ENCODE measurements around the gene RPA3.

Gene RPA3

GRCh38 chr7:7709291-7709690, 9.1 kb downstream of the RPA3 start:
- H3K4me3 Mint-ChIP-seq = no peak overlapping the region
- peaks cover 2% of the 10 kb centered on the region for H3K36me3 Mint-ChIP-seq (ENCODE audit: low read depth)
- DNase-seq (ENCODE audit: low spot score) = no peak
- H3K27ac Mint-ChIP-seq = no peak overlapping the region
- no peaks in the 10 kb centered on the region for H3K27me3 Mint-ChIP-seq (ENCODE audit: low read depth)
- peaks cover 10% of the 10 kb centered on the region for H3K4me1 Mint-ChIP-seq (ENCODE audit: low read depth)
- H3K9me3 Mint-ChIP-seq = no peaks in the 10 kb centered on the region

GRCh38 chr7:7707806-7708205, 10.6 kb downstream of the RPA3 start:
- H3K36me3 Mint-ChIP-seq (ENCODE audit: low read depth) = no peaks in the 10 kb centered on the region
- DNase-seq (ENCODE audit: low spot score) = no peak
- no peak overlapping the region for H3K4me3 Mint-ChIP-seq
- no peaks in the 10 kb centered on the region for H3K27me3 Mint-ChIP-seq (ENCODE audit: low read depth)
- peaks cover 7% of the 10 kb centered on the region for H3K4me1 Mint-ChIP-seq (ENCODE audit: low read depth)
- H3K27ac Mint-ChIP-seq = no peak overlapping the region
- no peaks in the 10 kb centered on the region for H3K9me3 Mint-ChIP-seq

GRCh38 chr7:7707246-7707645, 11.2 kb downstream of the RPA3 start:
- Mint-ChIP-seq H3K27me3 (ENCODE audit: low read depth) (no peaks in the 10 kb centered on the region), H3K4me3 (no peak overlapping the region), H3K9me3 (no peaks in the 10 kb centered on the region), H3K27ac (no peak overlapping the region), H3K36me3 (ENCODE audit: low read depth) (no peaks in the 10 kb centered on the region), H3K4me1 (ENCODE audit: low read depth) (peaks cover 5% of the 10 kb centered on the region)
- no peak for DNase-seq (ENCODE audit: low spot score)

GRCh38 chr7:7706556-7707172, 11.7 kb downstream of the RPA3 start:
- H3K9me3 Mint-ChIP-seq = no peaks in the 10 kb centered on the region
- peaks cover 5% of the 10 kb centered on the region for H3K4me1 Mint-ChIP-seq (ENCODE audit: low read depth)
- DNase-seq (ENCODE audit: low spot score) = no peak
- H3K4me3 Mint-ChIP-seq = no peak overlapping the region
- H3K27me3 Mint-ChIP-seq (ENCODE audit: low read depth) = no peaks in the 10 kb centered on the region
- H3K27ac Mint-ChIP-seq = no peak overlapping the region
- H3K36me3 Mint-ChIP-seq (ENCODE audit: low read depth) = no peaks in the 10 kb centered on the region

GRCh38 chr7:7706101-7706511, 12.3 kb downstream of the RPA3 start:
- Mint-ChIP-seq H3K4me3 (no peak overlapping the region), H3K9me3 (no peaks in the 10 kb centered on the region), H3K27ac (no peak overlapping the region), H3K36me3 (ENCODE audit: low read depth) (no peaks in the 10 kb centered on the region), H3K4me1 (ENCODE audit: low read depth) (peaks cover 5% of the 10 kb centered on the region), H3K27me3 (ENCODE audit: low read depth) (no peaks in the 10 kb centered on the region)
- DNase-seq (ENCODE audit: low spot score) = no peak

- no peak overlapping the region for H3K27ac Mint-ChIP-seq
Observed at GRCh38 chr7:7705318-7705717, 13.1 kb downstream of the RPA3 start.

GRCh38 chr7:7704867-7705266, 13.5 kb downstream of the RPA3 start:
- no peak for DNase-seq (ENCODE audit: low spot score)
- no peak overlapping the region for H3K27ac Mint-ChIP-seq
- peaks cover 6% of the 10 kb centered on the region for H3K4me1 Mint-ChIP-seq (ENCODE audit: low read depth)
- H3K36me3 Mint-ChIP-seq (ENCODE audit: low read depth) = no peaks in the 10 kb centered on the region
- no peaks in the 10 kb centered on the region for H3K9me3 Mint-ChIP-seq
- no peaks in the 10 kb centered on the region for H3K27me3 Mint-ChIP-seq (ENCODE audit: low read depth)
- H3K4me3 Mint-ChIP-seq = no peak overlapping the region

More at GRCh38 chr7:7705318-7705717, 13.1 kb downstream of the RPA3 start:
- Mint-ChIP-seq H3K27me3 (ENCODE audit: low read depth) (no peaks in the 10 kb centered on the region), H3K36me3 (ENCODE audit: low read depth) (no peaks in the 10 kb centered on the region), H3K9me3 (no peaks in the 10 kb centered on the region), H3K4me3 (no peak overlapping the region), H3K4me1 (ENCODE audit: low read depth) (peaks cover 5% of the 10 kb centered on the region)
- no peak for DNase-seq (ENCODE audit: low spot score)

- H3K27ac Mint-ChIP-seq = no peak overlapping the region
- H3K4me1 Mint-ChIP-seq (ENCODE audit: low read depth) = peaks cover 8% of the 10 kb centered on the region
- H3K9me3 Mint-ChIP-seq = no peaks in the 10 kb centered on the region
- H3K36me3 Mint-ChIP-seq (ENCODE audit: low read depth) = no peaks in the 10 kb centered on the region
- no peaks in the 10 kb centered on the region for H3K27me3 Mint-ChIP-seq (ENCODE audit: low read depth)
- no peak overlapping the region for H3K4me3 Mint-ChIP-seq
- no peak for DNase-seq (ENCODE audit: low spot score)
Observed at GRCh38 chr7:7703427-7703826, 15.0 kb downstream of the RPA3 start.

GRCh38 chr7:7702826-7703225, 15.6 kb downstream of the RPA3 start:
- DNase-seq (ENCODE audit: low spot score) = no peak
- H3K36me3 Mint-ChIP-seq (ENCODE audit: low read depth) = no peaks in the 10 kb centered on the region
- no peak overlapping the region for H3K27ac Mint-ChIP-seq
- no peak overlapping the region for H3K4me3 Mint-ChIP-seq
- no peaks in the 10 kb centered on the region for H3K27me3 Mint-ChIP-seq (ENCODE audit: low read depth)
- peaks cover 10% of the 10 kb centered on the region for H3K4me1 Mint-ChIP-seq (ENCODE audit: low read depth)
- no peaks in the 10 kb centered on the region for H3K9me3 Mint-ChIP-seq

GRCh38 chr7:7701527-7701926, 16.9 kb downstream of the RPA3 start:
- peaks cover 10% of the 10 kb centered on the region for H3K4me1 Mint-ChIP-seq (ENCODE audit: low read depth)
- DNase-seq (ENCODE audit: low spot score) = no peak
- no peaks in the 10 kb centered on the region for H3K9me3 Mint-ChIP-seq
- no peak overlapping the region for H3K27ac Mint-ChIP-seq
- no peaks in the 10 kb centered on the region for H3K27me3 Mint-ChIP-seq (ENCODE audit: low read depth)
- H3K36me3 Mint-ChIP-seq (ENCODE audit: low read depth) = peaks cover 1% of the 10 kb centered on the region
- no peak overlapping the region for H3K4me3 Mint-ChIP-seq

GRCh38 chr7:7699970-7700369, 18.4 kb downstream of the RPA3 start:
- peaks cover 8% of the 10 kb centered on the region for H3K4me1 Mint-ChIP-seq (ENCODE audit: low read depth)
- H3K27me3 Mint-ChIP-seq (ENCODE audit: low read depth) = no peaks in the 10 kb centered on the region
- H3K9me3 Mint-ChIP-seq = no peaks in the 10 kb centered on the region
- DNase-seq (ENCODE audit: low spot score) = no peak
- H3K36me3 Mint-ChIP-seq (ENCODE audit: low read depth) = peaks cover 1% of the 10 kb centered on the region
- no peak overlapping the region for H3K4me3 Mint-ChIP-seq
- H3K27ac Mint-ChIP-seq = no peak overlapping the region

- no peak for DNase-seq (ENCODE audit: low spot score)
Observed at GRCh38 chr7:7699380-7699779, 19.0 kb downstream of the RPA3 start.

GRCh38 chr7:7698930-7699329, 19.5 kb downstream of the RPA3 start:
- Mint-ChIP-seq H3K9me3 (no peaks in the 10 kb centered on the region), H3K36me3 (ENCODE audit: low read depth) (peaks cover 1% of the 10 kb centered on the region), H3K27ac (no peak overlapping the region), H3K4me1 (ENCODE audit: low read depth) (peaks cover 8% of the 10 kb centered on the region), H3K27me3 (ENCODE audit: low read depth) (no peaks in the 10 kb centered on the region), H3K4me3 (no peak overlapping the region)
- no peak for DNase-seq (ENCODE audit: low spot score)

More at GRCh38 chr7:7699380-7699779, 19.0 kb downstream of the RPA3 start:
- peaks cover 1% of the 10 kb centered on the region for H3K36me3 Mint-ChIP-seq (ENCODE audit: low read depth)
- no peaks in the 10 kb centered on the region for H3K27me3 Mint-ChIP-seq (ENCODE audit: low read depth)
- H3K4me3 Mint-ChIP-seq = no peak overlapping the region
- no peaks in the 10 kb centered on the region for H3K9me3 Mint-ChIP-seq
- H3K27ac Mint-ChIP-seq = no peak overlapping the region
- H3K4me1 Mint-ChIP-seq (ENCODE audit: low read depth) = peaks cover 8% of the 10 kb centered on the region

GRCh38 chr7:7696458-7697119, 21.8 kb downstream of the RPA3 start:
- Mint-ChIP-seq H3K9me3 (no peaks in the 10 kb centered on the region), H3K36me3 (ENCODE audit: low read depth) (peaks cover 1% of the 10 kb centered on the region), H3K27me3 (ENCODE audit: low read depth) (no peaks in the 10 kb centered on the region), H3K4me3 (no peak overlapping the region), H3K4me1 (ENCODE audit: low read depth) (peaks cover 8% of the 10 kb centered on the region), H3K27ac (no peak overlapping the region)
- no peak for DNase-seq (ENCODE audit: low spot score)
